Measurements from ENCODE around the gene EFNB2. TPM values are rescaled to one million over a fixed set of nuclear protein-coding genes. Genes with fewer than 3 reads are reported as not detected.

Gene EFNB2
- total and polyA plus RNA-seq, 4 donors = 2.6 to 6.1 (median 3.4) TPM

GRCh38 chr13:106471957-106472543, 63.4 kb downstream of the EFNB2 start:
- TF ChIP-seq CTCF (IDR thresholded peaks at IDR 0.05; ENCODE audit: low read depth, low read length, missing input control) (no peak), RXRA (IDR thresholded peaks at IDR 0.05) (no peak), JUND (IDR thresholded peaks at IDR 0.05) (no peak), GABPA (IDR thresholded peaks at IDR 0.05 in 1 of 2, conservative IDR thresholded peaks at IDR 0.05 in 1 of 2) (no peak), ZBTB33 (IDR thresholded peaks at IDR 0.05) (no peak), RAD21 (IDR thresholded peaks at IDR 0.05) (no peak), TAF1 (conservative IDR thresholded peaks at IDR 0.05) (no peak), EGR1 (IDR thresholded peaks at IDR 0.05; ENCODE audit: low read depth in 2 of 2) (no peak), MAX (IDR thresholded peaks at IDR 0.05) (no peak), NR2F2 (IDR thresholded peaks at IDR 0.05) (no peak)
- no peaks in the 10 kb centered on the region for H3K4me1 ChIP-seq (ENCODE audit: control insufficient read depth in 4 of 4, insufficient read depth in 4 of 4, low read length in 3 of 4)
- no peaks in the 10 kb centered on the region for H3K9me3 ChIP-seq (ENCODE audit: control insufficient read depth in 4 of 4, low read length in 3 of 4)
- no peaks in the 10 kb centered on the region for H3K27me3 ChIP-seq (ENCODE audit: control insufficient read depth in 4 of 4, insufficient read depth in 4 of 4, low read length in 3 of 4)
- no peak for DNase-seq (ENCODE audit: low spot score)
- WGBS = 18% methylated on average over 16 of the region's 16 CpGs
- no peak overlapping the region for H3K4me3 ChIP-seq (ENCODE audit: low read depth in 1 of 3, low read length in 3 of 3)
- H3K27ac ChIP-seq (ENCODE audit: low read depth in 1 of 2, low read length in 2 of 2) = no peak overlapping the region
- H3K36me3 ChIP-seq (ENCODE audit: control insufficient read depth in 4 of 4, insufficient read depth in 3 of 4, low read depth in 1 of 4, low read length in 3 of 4) = no peaks in the 10 kb centered on the region
- H3K9ac ChIP-seq (ENCODE audit: low read depth in 1 of 2, low read length in 2 of 2) = no peak overlapping the region

GRCh38 chr13:106470576-106470975, 64.9 kb downstream of the EFNB2 start:
- Histone ChIP-seq H3K4me3 (ENCODE audit: low read depth in 1 of 3, low read length in 3 of 3) (no peak overlapping the region), H3K9me3 (ENCODE audit: control insufficient read depth in 4 of 4, low read length in 3 of 4) (no peaks in the 10 kb centered on the region), H3K36me3 (ENCODE audit: control insufficient read depth in 4 of 4, insufficient read depth in 3 of 4, low read depth in 1 of 4, low read length in 3 of 4) (no peaks in the 10 kb centered on the region), H3K27me3 (ENCODE audit: control insufficient read depth in 4 of 4, insufficient read depth in 4 of 4, low read length in 3 of 4) (no peaks in the 10 kb centered on the region), H3K27ac (ENCODE audit: low read depth in 1 of 2, low read length in 2 of 2) (no peak overlapping the region), H3K4me1 (ENCODE audit: control insufficient read depth in 4 of 4, insufficient read depth in 4 of 4, low read length in 3 of 4) (no peaks in the 10 kb centered on the region), H3K9ac (ENCODE audit: low read depth in 1 of 2, low read length in 2 of 2) (no peak overlapping the region)
- no peak for DNase-seq (ENCODE audit: low spot score)
- WGBS = 70% methylated on average over 7 of the region's 7 CpGs
- TF ChIP-seq FOXA2 (IDR thresholded peaks at IDR 0.05) (no peak), HNF4A (conservative IDR thresholded peaks at IDR 0.05) (no peak), MAX (IDR thresholded peaks at IDR 0.05) (no peak), NR2F2 (IDR thresholded peaks at IDR 0.05) (no peak), RXRA (IDR thresholded peaks at IDR 0.05) (no peak), ATF3 (IDR thresholded peaks at IDR 0.05) (no peak)

All from liver (tissue), 9 donors.